Esophagus (tissue), 2 donors: Measurements from ENCODE around the gene GBA2. TPM values are rescaled to one million over a fixed set of nuclear protein-coding genes. Genes with fewer than 3 reads are reported as not detected.

ENCODE experiments used
- H3K27ac ChIP-seq, 2 donors: one replicate each; pipeline ENCODE4 v1.5.1; 2013; ENCODE audit warnings: low read depth in 2 of 2, mild to moderate bottlenecking in 2 of 2, inconsistent platforms in 1 of 2, low read length in 1 of 2, moderate library complexity in 1 of 2
- H3K27me3 ChIP-seq, 2 donors: one replicate each; pipeline ENCODE4 v1.6.1; 2013; ENCODE audit warnings: low read length in 2 of 2, control low read depth in 1 of 2, mild to moderate bottlenecking in 1 of 2; ENCODE audit not compliant: insufficient read depth in 2 of 2, control insufficient read depth in 1 of 2
- H3K36me3 ChIP-seq, 2 donors: one replicate each; pipeline ENCODE4 v1.6.1; 2013; ENCODE audit warnings: low read length in 1 of 2; ENCODE audit not compliant: control insufficient read depth in 2 of 2, insufficient read depth in 2 of 2
- H3K4me1 ChIP-seq, 2 donors: one replicate each; pipeline ENCODE4 v1.6.1; 2013; ENCODE audit warnings: low read length in 1 of 2; ENCODE audit not compliant: control insufficient read depth in 2 of 2, insufficient read depth in 2 of 2
- H3K4me3 ChIP-seq, 2 donors: one replicate each; pipeline ENCODE4 v1.5.1; 2013; ENCODE audit warnings: low read length in 2 of 2, mild to moderate bottlenecking in 2 of 2, low read depth in 1 of 2, moderate library complexity in 1 of 2
- H3K9me3 ChIP-seq, 2 donors: one replicate each; pipeline ENCODE4 v1.6.1; 2013; ENCODE audit warnings: mild to moderate bottlenecking in 2 of 2, low read depth in 1 of 2, low read length in 1 of 2, moderate library complexity in 1 of 2; ENCODE audit not compliant: control insufficient read depth in 2 of 2, insufficient read depth in 1 of 2
- WGBS, 2 donors: extraction: QIAGEN DNeasy Blood & Tissue Kit; methylation state at CpG; one replicate each; pipeline ENCODE4 v1.1.7; 2013; 5-methylcytosine and 5-hydroxymethylcytosine counted together
- polyA plus RNA-seq, 2 donors: library from polyadenylated mRNA; stranded (reverse); fragments of 200-250 nt; gene quantifications; one replicate each; pipeline ENCODE4 v1.2.3, GENCODE V29; 2013
- donor health status: healthy with polysubstance abuse.
- donor health status: Bipolar disorder and iron deficiency.

The GBA2 gene
- 10 to 100 TPM; 26.7 to 45.8 TPM for polyA plus RNA-seq

GRCh38 chr9:35748858-35749514, at the start of gene GBA2, which contains the start of gene RGP1:
Gene GBA2, minus strand, starts transcription at chr9:35749228. Its CDS starts 524 bp downstream, at chr9:35748704.
Gene RGP1, plus strand, starts transcription at chr9:35749287. Its CDS starts 469 bp downstream, at chr9:35749756.
- Histone ChIP-seq H3K4me1 (peaks cover 2 to 5% of the 10 kb centered on the region in 2 donors), H3K27me3 (no peaks in the 10 kb centered on the region), H3K9me3 (no peaks in the 10 kb centered on the region), H3K4me3 (peak within 1 kb of the TSS; percentile 81 to 96), H3K27ac (peak within 1 kb of the TSS; percentile 86 to 93), H3K36me3 (peaks cover 12 to 38% of the 10 kb centered on the region in 2 donors)
- WGBS, 2 donors: 0% methylated on average over 55 to 69 of the region's 69 CpGs

GRCh38 chr9:35797311-35798109, 48.5 kb upstream of the GBA2 start:
- Histone ChIP-seq H3K9me3 (no peaks in the 10 kb centered on the region), H3K4me3 (no peak overlapping the region), H3K27me3 (no peaks in the 10 kb centered on the region), H3K36me3 (peaks cover 0 to 3% of the 10 kb centered on the region in 2 donors), H3K4me1 (no peaks in the 10 kb centered on the region), H3K27ac (no peak overlapping the region)
- WGBS, 2 donors: 83 to 85% methylated on average over 6 of the region's 6 CpGs

GRCh38 chr9:35795695-35796094, 46.7 kb upstream of the GBA2 start:
- Histone ChIP-seq H3K4me1 (no peaks in the 10 kb centered on the region), H3K9me3 (no peaks in the 10 kb centered on the region), H3K27me3 (no peaks in the 10 kb centered on the region), H3K27ac (no peak overlapping the region), H3K4me3 (no peak overlapping the region), H3K36me3 (peaks cover 0 to under 1% of the 10 kb centered on the region in 2 donors)

GRCh38 chr9:35793461-35793860, 44.4 kb upstream of the GBA2 start:
- no peaks in the 10 kb centered on the region for H3K36me3 ChIP-seq
- no peaks in the 10 kb centered on the region for H3K27me3 ChIP-seq
- no peak overlapping the region for H3K4me3 ChIP-seq
- no peak overlapping the region for H3K27ac ChIP-seq
- no peaks in the 10 kb centered on the region for H3K4me1 ChIP-seq
- no peaks in the 10 kb centered on the region for H3K9me3 ChIP-seq
- WGBS, 2 donors: 65 to 82% methylated on average over 2 of the region's 2 CpGs

GRCh38 chr9:35792826-35793225, 43.8 kb upstream of the GBA2 start:
- H3K9me3 ChIP-seq: no peaks in the 10 kb centered on the region
- 91 to 95% methylated on average over 14 of the region's 14 CpGs for WGBS, 2 donors
- no peaks in the 10 kb centered on the region for H3K36me3 ChIP-seq
- no peaks in the 10 kb centered on the region for H3K4me1 ChIP-seq
- H3K27ac ChIP-seq: no peak overlapping the region
- H3K27me3 ChIP-seq: no peaks in the 10 kb centered on the region
- H3K4me3 ChIP-seq: no peak overlapping the region

- no peaks in the 10 kb centered on the region for H3K9me3 ChIP-seq
- no peaks in the 10 kb centered on the region for H3K4me1 ChIP-seq
- no peak overlapping the region for H3K27ac ChIP-seq
- H3K4me3 ChIP-seq: no peak overlapping the region
- H3K27me3 ChIP-seq: no peaks in the 10 kb centered on the region
- WGBS, 2 donors: 83 to 86% methylated on average over 32 to 34 of the region's 34 CpGs
- no peaks in the 10 kb centered on the region for H3K36me3 ChIP-seq
Measured at GRCh38 chr9:35792024-35792813, 43.2 kb upstream of the GBA2 start.

- WGBS, 2 donors: 16 to 22% methylated on average over 20 to 64 of the region's 64 CpGs
- H3K36me3 ChIP-seq: no peaks in the 10 kb centered on the region
- no peaks in the 10 kb centered on the region for H3K27me3 ChIP-seq
- no peaks in the 10 kb centered on the region for H3K4me1 ChIP-seq
- H3K9me3 ChIP-seq: no peaks in the 10 kb centered on the region
- H3K27ac ChIP-seq: peak within 1 kb of the TSS; percentile 73 to 76
- peak within 1 kb of the TSS; percentile 14 to 47 for H3K4me3 ChIP-seq
Measured at GRCh38 chr9:35791297-35791921, 42.4 kb upstream of the GBA2 start, which contains the start of gene NPR2. Gene NPR2, plus strand, starts transcription at chr9:35791591. Its CDS starts 818 bp downstream, at chr9:35792409.

- peak overlapping the region; percentile 73 to 76 for H3K27ac ChIP-seq
- H3K36me3 ChIP-seq: no peaks in the 10 kb centered on the region
- WGBS, 2 donors: 39 to 41% methylated on average over 37 of the region's 37 CpGs
Measured at GRCh38 chr9:35790385-35791296, 41.6 kb upstream of the GBA2 start.

More at GRCh38 chr9:35790385-35791296, 41.6 kb upstream of the GBA2 start:
- H3K4me1 ChIP-seq: no peaks in the 10 kb centered on the region
- H3K4me3 ChIP-seq: no peak overlapping the region
- H3K9me3 ChIP-seq: no peaks in the 10 kb centered on the region
- no peaks in the 10 kb centered on the region for H3K27me3 ChIP-seq
